ENCODE results near the gene GPR65.

Gene GPR65

DNA sequence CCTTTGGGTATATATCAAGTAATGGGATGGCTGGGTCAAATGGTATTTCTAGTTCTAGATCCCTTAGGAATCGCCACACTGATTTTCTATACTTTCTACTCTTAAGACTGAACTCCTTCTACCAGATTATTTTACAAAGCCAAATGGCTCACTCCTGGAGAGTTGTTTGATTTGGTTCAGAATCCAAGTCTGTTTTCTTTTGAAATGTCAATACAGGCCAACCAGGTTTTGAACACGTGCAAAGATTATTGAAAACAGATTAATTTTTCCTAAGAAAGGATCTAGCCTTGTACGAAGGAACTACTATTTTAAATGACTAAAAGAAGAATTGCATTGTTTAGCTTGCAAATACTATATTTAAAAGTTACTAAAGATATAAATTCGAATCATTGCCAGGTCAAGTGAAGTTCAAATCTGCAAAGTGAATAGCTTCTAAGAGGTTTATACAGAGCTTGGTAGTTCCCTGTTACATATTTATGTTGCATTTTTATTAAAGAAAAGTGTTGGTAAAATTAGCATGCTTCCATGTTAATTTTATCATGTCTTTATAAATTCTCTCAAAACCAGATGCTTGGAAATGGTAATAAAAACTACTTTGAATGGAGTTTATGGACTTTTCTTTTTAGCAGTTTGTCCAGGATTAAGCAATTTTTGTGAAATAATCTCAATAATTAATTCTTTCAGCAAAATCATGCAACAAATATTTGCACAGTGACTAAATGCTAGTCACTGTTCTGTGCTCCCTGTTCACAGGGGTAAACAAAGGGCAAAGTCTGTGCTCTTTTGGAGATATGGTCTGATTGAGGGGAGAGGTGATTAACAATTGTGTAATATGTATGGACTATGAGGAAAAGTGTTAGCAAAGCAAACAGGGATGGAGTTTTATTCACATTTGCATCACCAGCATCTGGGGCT lies 38.9 kb downstream of the GPR65 start:
- DNase-seq: no peak

- DNase-seq: no peak
Measured at GRCh38 chr14:88044444-88044758, 39.5 kb downstream of the GPR65 start.

- DNase-seq: no peak
Measured at GRCh38 chr14:88044776-88045446, 40.0 kb downstream of the GPR65 start.

DNA sequence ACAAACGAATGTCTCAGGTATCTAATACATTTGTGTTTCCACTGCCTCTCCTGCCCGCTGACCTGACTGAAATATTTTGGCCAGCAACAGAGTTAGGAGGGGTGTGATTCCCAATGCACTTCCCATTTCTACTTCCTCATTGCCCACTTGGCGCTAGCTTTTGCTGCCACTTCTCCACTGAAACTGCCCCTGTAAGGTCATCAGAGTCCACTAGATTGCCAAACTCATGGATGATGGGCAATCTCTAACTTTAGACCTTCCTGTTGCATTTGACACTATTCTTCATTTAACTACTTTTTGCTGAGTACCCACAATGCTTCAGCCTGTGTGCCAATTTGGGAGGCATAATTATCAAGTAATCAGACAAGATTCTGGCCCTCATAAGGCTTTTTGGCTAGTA lies 40.8 kb downstream of the GPR65 start:
- no peak for DNase-seq

DNA sequence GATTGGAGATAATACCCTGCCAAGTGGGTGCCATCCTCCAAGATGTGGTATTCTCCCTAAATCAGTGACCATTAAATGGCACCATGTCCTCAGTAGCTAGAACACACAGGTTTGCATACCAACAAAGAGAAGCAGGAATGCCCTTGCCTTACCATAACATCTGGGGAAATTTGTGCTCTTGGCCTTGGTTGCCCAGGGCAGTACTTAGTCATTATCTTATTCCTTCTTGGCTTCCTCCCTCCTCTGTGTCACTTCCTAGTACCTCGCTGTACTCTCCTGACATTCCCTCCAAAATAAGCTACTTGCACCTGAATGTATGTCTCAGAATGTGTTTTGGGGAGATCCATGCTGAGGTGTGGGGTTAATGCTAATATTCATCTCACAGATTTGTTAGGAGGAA lies 43.4 kb downstream of the GPR65 start:
- no peak for DNase-seq

- no peak for DNase-seq
Measured at GRCh38 chr14:88049266-88049665, 44.3 kb downstream of the GPR65 start.

- no peak for DNase-seq
Measured at GRCh38 chr14:88049936-88050335, 45.0 kb downstream of the GPR65 start.

- no peak for DNase-seq
Measured at GRCh38 chr14:88060576-88060975, 55.6 kb downstream of the GPR65 start.

DNA sequence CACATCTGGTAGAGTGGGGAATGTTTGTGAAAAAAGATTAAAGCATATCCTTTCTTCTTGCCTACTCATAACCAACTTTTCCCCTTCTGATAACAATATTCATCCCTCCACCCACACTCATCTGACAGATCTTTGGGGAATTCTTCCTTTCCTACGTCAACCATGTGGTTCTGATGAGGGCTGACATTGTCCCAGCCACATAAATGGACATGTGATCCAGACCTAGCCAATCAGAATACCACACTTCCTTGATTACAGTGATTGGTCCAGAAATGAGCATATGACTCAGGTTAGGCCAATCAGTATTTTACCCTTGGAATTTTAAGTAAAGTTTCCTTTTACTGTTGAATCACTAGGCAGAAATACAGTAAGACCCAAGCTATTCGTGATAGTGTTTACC lies 58.9 kb downstream of the GPR65 start:
- DNase-seq: no peak
